Measurements from ENCODE around the gene PCDH9.
"Not testable (repeated sequence)": the region's sequence is repeated elsewhere in the genome, so short reads cannot be mapped to it uniquely, and the experiment has no call there.

PCDH9 gene

DNA sequence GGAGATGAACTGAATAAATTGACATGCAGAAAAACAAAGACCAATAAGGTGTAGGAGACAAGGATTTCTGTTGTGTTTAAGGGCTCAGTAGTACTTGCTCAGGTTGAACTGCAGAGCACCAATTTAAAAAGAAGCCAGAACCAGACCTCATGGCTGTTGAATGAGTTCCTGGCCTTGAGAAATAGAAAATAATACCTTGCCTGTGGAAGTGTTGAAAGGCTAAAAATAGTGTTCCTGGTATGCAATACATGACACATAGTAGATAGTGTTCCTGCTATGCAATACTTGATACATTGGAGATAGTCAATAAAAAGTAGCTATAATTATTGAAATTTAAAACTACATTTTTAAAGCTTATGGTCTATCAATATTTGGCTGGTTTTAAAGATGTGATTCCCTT is 595.8 kb downstream of the PCDH9 start:
- no peak for DNase-seq

GRCh38 chr13:66627512-66627911 is 602.6 kb downstream of the PCDH9 start:
- no peak for DNase-seq

- no peak for DNase-seq
These were observed 605.8 kb downstream of the PCDH9 start for GRCh38 chr13:66624302-66624701.

DNA sequence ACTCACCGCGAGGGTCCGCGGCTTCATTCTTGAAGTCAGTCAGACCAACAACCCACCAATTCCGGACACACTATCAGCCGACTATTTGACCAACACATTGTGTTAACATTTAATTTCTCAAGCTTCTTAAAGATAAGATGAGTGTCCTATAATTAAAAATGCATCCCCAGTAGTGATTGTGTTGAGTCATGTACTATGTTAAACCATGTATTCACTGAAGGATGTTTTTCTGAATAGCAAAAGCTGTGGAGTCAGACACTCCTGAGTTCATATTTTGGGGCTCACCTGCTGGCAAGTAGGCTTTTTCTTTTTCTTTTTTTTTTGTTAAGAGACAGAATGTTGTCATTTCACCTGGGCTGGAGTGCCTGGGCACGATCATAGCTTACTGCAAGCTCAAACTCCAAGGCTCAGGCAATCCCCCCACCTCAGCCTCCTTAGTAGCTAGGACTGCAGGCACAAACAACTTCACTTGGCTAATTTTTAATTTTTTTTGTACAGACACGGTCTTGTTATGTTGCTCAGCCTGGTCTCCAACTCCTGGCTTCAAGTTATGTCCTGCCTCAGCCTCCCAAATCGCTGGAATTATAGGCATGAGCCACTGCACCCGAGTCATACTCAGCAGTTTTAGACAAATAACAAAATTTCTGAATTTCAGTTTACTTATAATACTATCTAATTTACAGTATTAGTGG is 606.9 kb downstream of the PCDH9 start:
- no peak for DNase-seq

- not testable (repeated sequence) for DNase-seq
These were observed 608.2 kb downstream of the PCDH9 start for GRCh38 chr13:66621906-66622447.

- DNase-seq: peak; percentile 81
These were observed 611.4 kb downstream of the PCDH9 start for GRCh38 chr13:66618702-66619101.

GRCh38 chr13:66617786-66618185 is 612.4 kb downstream of the PCDH9 start:
- no peak for DNase-seq

GRCh38 chr13:66612983-66613382 is 617.2 kb downstream of the PCDH9 start:
- DNase-seq: no peak

DNA sequence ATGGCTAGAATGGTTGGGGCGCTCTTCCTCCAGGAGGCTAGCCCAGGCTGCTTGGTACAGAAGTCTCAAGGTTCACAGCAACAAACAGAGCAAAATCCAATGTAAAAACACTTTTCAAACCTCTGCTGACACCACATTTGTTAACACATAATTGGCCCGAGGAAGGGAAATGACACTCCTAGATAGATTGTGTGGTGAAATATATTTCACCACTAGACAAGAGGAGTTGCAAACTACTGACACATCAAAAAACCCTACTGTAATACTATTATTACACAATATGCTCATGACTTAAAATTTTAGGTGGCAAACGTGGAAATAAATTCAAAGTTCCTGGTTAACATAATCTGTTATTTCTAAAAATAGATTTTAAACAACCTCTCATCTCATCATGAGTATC is 643.6 kb downstream of the PCDH9 start:
- no peak for DNase-seq

DNA sequence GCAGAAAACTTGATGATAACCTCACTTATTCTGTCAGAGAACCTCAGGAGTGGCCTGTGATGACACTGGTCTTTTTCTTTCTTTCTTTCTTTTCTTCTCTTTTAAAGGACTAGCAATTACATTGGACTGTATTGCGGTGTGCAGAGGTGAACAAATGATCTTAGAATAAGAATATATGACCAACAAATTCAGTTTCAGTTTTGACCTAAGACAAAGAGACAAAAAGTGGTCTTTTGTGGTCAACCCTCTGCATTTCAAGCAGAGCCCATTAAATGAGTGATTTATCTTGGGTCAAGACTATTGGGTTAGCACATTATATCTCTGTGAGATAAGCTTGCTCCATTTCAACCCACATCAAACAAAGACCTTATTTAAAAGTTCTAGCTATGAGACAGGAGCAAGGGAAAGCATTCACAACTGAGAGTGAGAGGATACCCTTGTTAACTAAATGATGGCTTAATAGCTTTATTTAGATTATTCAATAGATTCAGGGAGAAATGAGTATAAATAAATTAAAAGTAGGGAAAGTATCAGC is 644.4 kb downstream of the PCDH9 start:
- DNase-seq: no peak

DNA sequence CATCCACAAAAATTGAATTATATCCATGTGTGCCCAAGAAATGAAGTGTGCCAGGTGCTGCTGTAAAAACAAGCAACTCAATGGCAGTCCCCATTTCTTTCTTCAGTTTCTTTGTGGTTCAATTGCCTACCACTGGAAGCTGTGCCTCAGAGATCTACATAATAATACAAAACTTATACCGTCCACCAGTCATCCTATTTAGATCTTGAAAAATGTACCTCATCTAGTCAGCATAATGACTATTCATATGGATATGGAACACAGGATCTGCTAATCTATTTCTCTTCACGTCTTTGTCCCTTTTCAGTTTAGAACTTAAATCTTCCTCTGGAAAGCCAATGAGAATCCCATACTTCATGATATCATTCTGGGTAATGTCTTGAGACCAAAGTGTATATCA is 648.5 kb downstream of the PCDH9 start:
- DNase-seq: no peak

DNA sequence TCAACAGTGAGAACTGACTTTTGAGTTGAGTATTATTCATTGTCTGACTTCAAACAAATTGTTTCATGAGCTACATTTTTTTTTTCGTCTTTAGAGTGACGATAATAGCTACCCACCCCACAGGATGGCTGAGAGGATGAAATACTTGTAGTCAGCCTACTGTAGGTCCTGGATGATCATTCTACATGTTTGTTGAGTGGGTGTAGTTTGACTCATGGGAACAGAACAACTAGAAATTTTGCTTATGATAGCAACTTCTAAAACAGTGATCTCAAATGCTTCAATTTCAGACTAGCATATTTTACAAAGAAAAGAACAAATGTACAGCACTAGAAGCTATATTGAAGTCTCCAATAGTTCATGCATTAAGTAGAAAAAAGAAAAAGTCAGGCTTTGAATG is 651.8 kb downstream of the PCDH9 start:
- DNase-seq: peak; percentile 35

DNA sequence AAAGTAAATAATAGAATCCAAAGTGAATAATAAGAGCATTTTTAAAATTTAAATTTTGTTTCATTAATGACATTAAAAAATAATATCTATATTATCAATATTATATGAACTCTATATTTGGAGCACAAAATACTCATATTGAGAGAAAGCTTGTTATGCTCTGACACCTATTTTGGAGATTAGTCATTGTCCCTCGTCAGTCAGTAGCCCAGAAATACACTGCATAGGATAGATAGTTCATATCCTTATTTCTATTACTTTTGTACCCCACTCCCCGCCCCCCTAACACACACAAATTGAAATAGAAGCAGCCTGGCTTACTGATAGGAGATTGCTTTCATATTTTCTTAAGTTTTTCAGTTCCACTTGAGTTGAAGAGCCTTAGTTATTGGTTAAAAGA is 652.8 kb downstream of the PCDH9 start:
- no peak for DNase-seq

DNA sequence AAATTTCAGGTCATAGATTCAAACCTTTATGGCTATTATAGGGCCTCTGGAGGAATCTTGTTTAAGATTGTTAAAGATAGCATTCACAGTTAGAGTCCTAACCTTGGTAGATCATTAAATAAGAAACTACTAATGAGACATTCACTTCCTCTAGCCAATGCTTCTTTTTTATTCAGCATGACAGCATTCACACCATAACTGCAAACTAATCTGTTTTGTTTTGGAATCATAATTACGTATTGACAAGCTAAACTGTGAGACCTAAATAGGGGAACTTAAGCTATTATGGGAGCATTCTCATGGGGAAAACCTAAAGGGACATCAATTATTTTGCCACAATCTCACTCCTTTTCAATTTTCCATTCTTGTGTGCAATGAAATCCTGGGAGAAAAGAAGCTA is 653.8 kb downstream of the PCDH9 start:
- DNase-seq: peak; percentile 26

- DNase-seq: no peak
These were observed 655.5 kb downstream of the PCDH9 start for GRCh38 chr13:66574606-66575005.

DNA sequence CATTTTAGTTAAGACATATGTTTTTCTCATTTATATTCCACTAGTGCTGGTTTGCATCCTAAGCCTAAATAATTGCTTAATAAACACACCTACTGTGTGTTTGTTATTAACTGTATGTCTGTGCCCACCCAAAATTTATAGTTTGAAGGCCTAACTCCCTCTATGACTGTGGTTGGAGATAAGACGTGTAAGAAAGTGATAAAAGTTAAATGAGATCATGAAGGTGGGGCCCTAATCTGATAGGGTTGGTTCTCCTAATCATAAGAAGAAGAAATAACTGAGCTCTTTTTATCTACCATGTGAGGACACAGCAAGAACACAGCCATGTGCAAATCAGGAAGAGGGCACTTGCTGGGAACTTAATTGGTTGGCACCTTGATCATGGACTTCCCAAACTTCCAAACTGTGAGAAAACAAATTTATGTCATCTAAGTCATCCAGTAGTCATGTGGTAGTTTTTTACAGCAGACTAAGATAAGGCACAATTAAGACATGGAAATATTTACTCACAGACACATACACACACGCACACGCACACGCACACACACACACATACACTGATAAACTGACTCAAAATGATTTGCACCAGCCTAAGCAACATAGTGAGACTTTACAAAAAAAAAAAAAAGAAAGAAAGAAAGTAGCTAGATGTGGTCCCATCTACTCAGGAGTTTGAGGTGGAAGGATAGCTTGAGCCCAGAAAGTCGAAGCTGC is 662.1 kb downstream of the PCDH9 start:
- DNase-seq: peak; percentile 26

DNA sequence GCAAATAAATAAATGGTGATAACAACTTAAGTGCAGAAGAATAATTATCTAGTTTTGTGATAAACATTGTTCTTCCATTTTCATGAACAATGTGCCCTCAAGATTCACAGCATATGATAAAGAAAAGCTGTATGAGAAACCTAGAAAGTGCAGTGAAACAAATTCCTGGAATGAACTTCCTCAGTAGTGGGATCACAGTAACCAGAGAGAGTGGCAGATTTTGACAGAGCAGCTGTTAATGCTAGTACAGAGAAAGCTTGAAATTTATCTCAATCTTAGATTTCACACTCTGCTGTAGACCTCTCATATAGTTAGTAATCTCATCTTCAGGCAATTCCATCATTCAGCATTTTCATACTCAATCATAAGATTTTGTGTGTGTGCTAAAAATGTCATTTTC is 664.9 kb downstream of the PCDH9 start:
- DNase-seq: no peak

DNA sequence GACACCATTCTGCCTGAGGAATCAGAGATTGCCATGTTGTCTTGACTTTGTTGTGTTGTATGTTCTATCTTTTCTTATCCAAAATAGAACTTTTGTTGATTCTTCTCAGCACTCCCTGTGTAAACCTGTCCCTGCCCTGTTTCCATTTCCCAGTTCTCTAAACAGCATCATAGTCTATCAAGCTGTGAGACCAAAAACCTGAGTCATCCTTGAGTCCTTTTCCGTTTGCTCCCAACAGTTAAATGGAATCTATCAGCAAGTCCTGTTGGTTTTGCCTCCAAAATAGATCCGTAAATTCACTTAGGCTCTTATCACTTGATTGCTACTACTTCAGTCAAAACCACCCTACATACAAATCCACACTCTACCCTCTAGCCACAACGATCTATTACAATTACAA is 667.1 kb downstream of the PCDH9 start:
- DNase-seq: no peak

- DNase-seq: no peak
These were observed 668.1 kb downstream of the PCDH9 start for GRCh38 chr13:66562054-66562453.

GRCh38 chr13:66560991-66561390 is 669.1 kb downstream of the PCDH9 start:
- DNase-seq: no peak

DNA sequence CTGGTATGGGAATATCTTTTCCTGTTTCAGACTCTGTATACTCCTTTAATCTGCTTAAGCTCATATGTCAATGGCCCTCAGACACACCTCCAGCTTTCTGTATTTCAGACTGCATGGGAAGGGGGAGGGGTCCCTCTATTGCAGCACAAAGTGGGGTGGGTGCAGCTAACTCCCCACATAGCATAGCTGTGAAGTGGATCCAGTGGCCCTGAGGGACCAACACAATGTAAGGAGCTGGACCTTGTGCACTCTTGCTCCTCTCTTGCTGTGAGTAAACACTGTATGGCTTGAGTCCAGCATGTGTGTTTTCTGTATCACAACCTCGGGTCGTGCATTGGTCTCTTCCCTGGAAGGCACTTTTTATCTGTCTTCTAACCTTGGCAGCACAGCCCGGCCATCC is 669.9 kb downstream of the PCDH9 start:
- peak; percentile 73 for DNase-seq

DNA sequence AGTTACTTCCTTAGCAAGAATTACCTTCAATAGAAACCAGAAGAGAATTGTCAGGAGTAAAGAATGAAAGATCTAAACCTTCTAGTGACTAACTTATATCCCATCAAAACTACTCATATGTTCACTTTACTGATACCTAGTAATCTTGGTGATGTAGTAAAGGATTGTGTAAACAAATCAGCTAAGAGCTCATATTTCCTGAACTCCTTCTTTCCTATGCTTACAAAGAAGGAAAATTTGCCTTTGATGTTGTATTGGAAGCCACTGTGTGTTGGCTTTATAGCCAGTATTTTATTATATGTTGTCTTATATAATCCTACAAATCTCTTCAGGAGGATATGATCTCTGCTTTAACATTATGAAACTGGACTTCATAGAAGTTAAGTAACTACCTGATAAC is 671.0 kb downstream of the PCDH9 start:
- peak; percentile 25 for DNase-seq

DNA sequence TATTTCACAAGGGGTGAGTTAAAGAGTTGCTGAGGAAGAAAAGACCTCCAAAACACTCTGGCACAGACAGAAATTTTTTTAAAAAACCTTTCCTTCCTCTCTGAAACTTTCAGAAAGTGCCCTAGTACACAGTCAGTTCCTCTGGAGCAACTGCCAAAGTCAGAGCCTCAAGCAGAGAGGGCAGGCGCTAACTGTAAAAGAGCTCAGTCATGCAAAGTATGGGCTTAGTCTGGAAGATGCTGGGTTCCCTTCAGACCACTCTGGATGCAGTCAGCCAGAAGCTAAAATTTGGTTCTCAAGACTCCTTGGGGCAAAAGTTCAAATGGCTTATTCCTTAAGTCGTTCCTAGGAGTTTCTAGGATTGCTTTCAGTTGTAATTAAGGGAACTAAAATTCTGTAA is 671.6 kb downstream of the PCDH9 start:
- peak; percentile 26 for DNase-seq

GRCh38 chr13:66557357-66557756 is 672.8 kb downstream of the PCDH9 start:
- DNase-seq: no peak

Measured in NCI-H69 (cell line).